Mesendoderm (in vitro differentiated cells): ENCODE measurements around the gene OAS3.

Experiments
- DNase-seq: peaks from one replicate; pipeline ENCODE4 v3.0.0; 2013
- H2AK5ac ChIP-seq: 2 replicates; pipeline ENCODE4 v1.6.1; 2013; ENCODE audit warnings: low read length, inconsistent platforms
- H2BK120ac ChIP-seq: 2 replicates; pipeline ENCODE4 v1.6.1; 2013; ENCODE audit warnings: low read depth, mild to moderate bottlenecking, low read length, moderate library complexity, mixed read lengths
- H2BK15ac ChIP-seq: replicated peaks from 2 replicates; pipeline ENCODE4 v1.6.1; 2013; ENCODE audit warnings: low read depth, mild to moderate bottlenecking, moderate library complexity
- H2BK5ac ChIP-seq: 2 replicates; pipeline ENCODE4 v1.6.1; 2013; ENCODE audit warnings: low read length, inconsistent platforms
- H3K18ac ChIP-seq: 2 replicates; pipeline ENCODE4 v1.6.1; 2013; ENCODE audit warnings: mild to moderate bottlenecking, low read length, mixed read lengths
- H3K23ac ChIP-seq: one replicate; pipeline ENCODE4 v1.6.1; 2013; ENCODE audit warnings: low read length
- H3K27ac ChIP-seq: 2 replicates; pipeline ENCODE4 v1.5.1; 2013; ENCODE audit warnings: low read depth, mild to moderate bottlenecking, inconsistent platforms, low read length, moderate library complexity
- H3K27me3 ChIP-seq: 2 replicates; pipeline ENCODE4 v1.6.1; 2013; ENCODE audit warnings: low read length, control low read depth, mild to moderate bottlenecking, inconsistent platforms; ENCODE audit not compliant: insufficient read depth, poor library complexity
- H3K36me3 ChIP-seq: 2 replicates; pipeline ENCODE4 v1.6.1; 2013; ENCODE audit warnings: low read length, inconsistent platforms; ENCODE audit not compliant: control insufficient read depth, insufficient read depth
- H3K4ac ChIP-seq: one replicate; pipeline ENCODE4 v1.6.1; 2013; ENCODE audit warnings: low read depth, mild to moderate bottlenecking, low read length, moderate library complexity
- H3K4me1 ChIP-seq: 2 replicates; pipeline ENCODE4 v1.6.1; 2013; ENCODE audit warnings: low read depth, low read length, inconsistent platforms; ENCODE audit not compliant: control insufficient read depth
- H3K4me2 ChIP-seq: 2 replicates; pipeline ENCODE4 v1.6.1; 2013; ENCODE audit warnings: low read length
- H3K4me3 ChIP-seq: 2 replicates; pipeline ENCODE4 v1.5.1; 2013; ENCODE audit warnings: mild to moderate bottlenecking, low read length
- H3K56ac ChIP-seq: one replicate; pipeline ENCODE4 v1.6.1; 2013; ENCODE audit warnings: low read length
- H3K79me1 ChIP-seq: 2 replicates; pipeline ENCODE4 v1.6.1; 2013; ENCODE audit warnings: low read length, inconsistent platforms
- H3K79me2 ChIP-seq: 2 replicates; pipeline ENCODE4 v1.6.1; 2013; ENCODE audit warnings: mild to moderate bottlenecking, low read length; ENCODE audit not compliant: control insufficient read depth, insufficient read depth
- H3K9ac ChIP-seq: 2 replicates; pipeline ENCODE4 v1.6.1; 2013; ENCODE audit warnings: low read length, inconsistent platforms
- H4K5ac ChIP-seq: one replicate; pipeline ENCODE4 v1.6.1; 2013; ENCODE audit warnings: low read length
- H4K8ac ChIP-seq: one replicate; pipeline ENCODE4 v1.6.1; 2013; ENCODE audit warnings: low read depth, mild to moderate bottlenecking, control low read depth, low read length, moderate library complexity
- WGBS: extraction: QIAGEN DNeasy Blood & Tissue Kit; methylation state at CpG from one replicate; pipeline ENCODE4 v1.1.7; 2013; ENCODE audit warnings: low lambda C conversion rate, missing lambda C conversion rate; ENCODE audit not compliant: insufficient coverage; ENCODE audit errors: extremely low coverage; 5-methylcytosine and 5-hydroxymethylcytosine counted together

Gene OAS3

GRCh38 chr12:112944024-112944690 lies 5.9 kb downstream of the OAS3 start:
- H3K4me3 ChIP-seq, result no peak overlapping the region
- H3K4me1 ChIP-seq, result no peaks in the 10 kb centered on the region
- no peaks in the 10 kb centered on the region for H3K79me2 ChIP-seq
- H3K4me2 ChIP-seq, result no peak overlapping the region
- H3K23ac ChIP-seq, result no peak overlapping the region
- H3K56ac ChIP-seq, result no peak overlapping the region
- H3K18ac ChIP-seq, result no peak overlapping the region
- no peak overlapping the region for H3K9ac ChIP-seq
- no peak overlapping the region for H3K27ac ChIP-seq
- H4K5ac ChIP-seq, result no peak overlapping the region
- DNase-seq, result peak; percentile 36
- H4K8ac ChIP-seq, result no peak overlapping the region
- no peak overlapping the region for H2BK15ac ChIP-seq
- H3K4ac ChIP-seq, result no peak overlapping the region
- no peaks in the 10 kb centered on the region for H3K36me3 ChIP-seq
- no peaks in the 10 kb centered on the region for H3K79me1 ChIP-seq
- no peak overlapping the region for H2BK120ac ChIP-seq
- no CpG with 5 or more reads among the region's 15 CpGs for WGBS
- H2BK5ac ChIP-seq, result no peak overlapping the region
- no peak overlapping the region for H2AK5ac ChIP-seq
- H3K27me3 ChIP-seq, result no peaks in the 10 kb centered on the region

GRCh38 chr12:112945515-112945914 lies 7.2 kb downstream of the OAS3 start:
- no peaks in the 10 kb centered on the region for H3K79me2 ChIP-seq
- no peak for DNase-seq
- no peak overlapping the region for H3K4me3 ChIP-seq
- no peak overlapping the region for H4K5ac ChIP-seq
- H3K4me2 ChIP-seq, result no peak overlapping the region
- no peak overlapping the region for H3K18ac ChIP-seq
- H3K4ac ChIP-seq, result no peak overlapping the region
- H3K27me3 ChIP-seq, result no peaks in the 10 kb centered on the region
- WGBS, result no CpG with 5 or more reads among the region's 4 CpGs
- no peak overlapping the region for H2AK5ac ChIP-seq
- no peak overlapping the region for H2BK15ac ChIP-seq
- H3K27ac ChIP-seq, result no peak overlapping the region
- no peak overlapping the region for H3K23ac ChIP-seq
- H4K8ac ChIP-seq, result no peak overlapping the region
- no peak overlapping the region for H3K9ac ChIP-seq
- H3K4me1 ChIP-seq, result no peaks in the 10 kb centered on the region
- no peak overlapping the region for H2BK5ac ChIP-seq
- H3K36me3 ChIP-seq, result no peaks in the 10 kb centered on the region
- no peaks in the 10 kb centered on the region for H3K79me1 ChIP-seq
- no peak overlapping the region for H3K56ac ChIP-seq
- no peak overlapping the region for H2BK120ac ChIP-seq

GRCh38 chr12:112946236-112947000 lies 8.1 kb downstream of the OAS3 start:
- H3K4me1 ChIP-seq, result no peaks in the 10 kb centered on the region
- no peak overlapping the region for H3K4ac ChIP-seq
- no peak overlapping the region for H3K23ac ChIP-seq
- no peak overlapping the region for H4K5ac ChIP-seq
- no peaks in the 10 kb centered on the region for H3K79me1 ChIP-seq
- no peaks in the 10 kb centered on the region for H3K79me2 ChIP-seq
- H2BK15ac ChIP-seq, result no peak overlapping the region
- no peak overlapping the region for H2BK5ac ChIP-seq
- no peak overlapping the region for H3K56ac ChIP-seq
- no peak overlapping the region for H3K9ac ChIP-seq
- no peak overlapping the region for H2BK120ac ChIP-seq
- no peak overlapping the region for H3K4me2 ChIP-seq
- no peak overlapping the region for H4K8ac ChIP-seq
- no peak overlapping the region for H3K4me3 ChIP-seq
- no peaks in the 10 kb centered on the region for H3K36me3 ChIP-seq
- WGBS, result no CpG with 5 or more reads among the region's 14 CpGs
- no peaks in the 10 kb centered on the region for H3K27me3 ChIP-seq
- no peak for DNase-seq
- no peak overlapping the region for H3K18ac ChIP-seq
- no peak overlapping the region for H2AK5ac ChIP-seq
- H3K27ac ChIP-seq, result no peak overlapping the region

DNA sequence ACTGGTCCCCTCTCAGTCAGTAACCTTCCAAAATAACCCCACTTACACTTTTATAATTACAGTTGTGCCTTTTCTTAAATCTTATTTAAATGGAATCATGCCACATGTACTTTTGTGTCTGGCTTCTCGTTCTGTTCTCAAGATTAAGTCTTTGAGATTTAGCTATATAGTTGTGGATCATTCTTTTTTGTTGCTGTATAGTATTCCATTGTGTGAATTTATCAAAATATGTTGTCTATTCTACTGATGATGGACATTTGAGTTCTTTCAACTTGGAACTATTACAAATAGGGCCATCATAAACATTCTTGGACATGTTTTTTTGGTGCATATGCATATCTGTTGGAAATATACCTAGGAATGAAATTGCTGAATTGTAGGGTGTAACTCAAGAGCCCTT lies 9.0 kb downstream of the OAS3 start:
- Histone ChIP-seq H3K4ac (no peak overlapping the region), H3K9ac (no peak overlapping the region), H2BK5ac (no peak overlapping the region), H3K27ac (no peak overlapping the region), H4K8ac (no peak overlapping the region), H2BK120ac (no peak overlapping the region), H3K4me3 (no peak overlapping the region), H3K4me1 (no peaks in the 10 kb centered on the region), H3K18ac (no peak overlapping the region), H2AK5ac (no peak overlapping the region), H3K36me3 (no peaks in the 10 kb centered on the region), H3K79me1 (no peaks in the 10 kb centered on the region), H2BK15ac (no peak overlapping the region), H3K23ac (no peak overlapping the region), H3K4me2 (no peak overlapping the region), H3K79me2 (no peaks in the 10 kb centered on the region), H3K27me3 (no peaks in the 10 kb centered on the region), H4K5ac (no peak overlapping the region), H3K56ac (no peak overlapping the region)
- no peak for DNase-seq
- no CpG with 5 or more reads among the region's 1 CpG for WGBS

DNA sequence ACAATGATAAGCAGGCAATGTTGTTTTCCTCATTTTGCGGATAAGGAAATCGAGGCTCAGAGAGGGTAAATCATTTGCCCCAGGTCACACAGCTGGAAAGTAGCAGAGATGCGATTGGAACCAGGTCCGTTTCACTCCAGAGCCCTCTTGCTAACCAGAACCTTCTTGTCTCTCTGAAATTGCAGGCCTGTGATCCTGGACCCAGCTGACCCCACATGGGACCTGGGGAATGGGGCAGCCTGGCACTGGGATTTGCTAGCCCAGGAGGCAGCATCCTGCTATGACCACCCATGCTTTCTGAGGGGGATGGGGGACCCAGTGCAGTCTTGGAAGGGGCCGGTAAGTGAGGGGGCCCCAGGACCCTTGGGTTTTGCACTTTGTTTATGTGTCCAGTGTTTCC lies 9.5 kb downstream of the OAS3 start:
- no peak overlapping the region for H3K4me2 ChIP-seq
- H2BK15ac ChIP-seq, result no peak overlapping the region
- H3K18ac ChIP-seq, result no peak overlapping the region
- no peak overlapping the region for H4K5ac ChIP-seq
- H3K4me1 ChIP-seq, result no peaks in the 10 kb centered on the region
- no peak overlapping the region for H3K4ac ChIP-seq
- no CpG with 5 or more reads among the region's 5 CpGs for WGBS
- no peak overlapping the region for H2BK120ac ChIP-seq
- H3K36me3 ChIP-seq, result no peaks in the 10 kb centered on the region
- H2AK5ac ChIP-seq, result no peak overlapping the region
- H3K4me3 ChIP-seq, result no peak overlapping the region
- H3K27me3 ChIP-seq, result no peaks in the 10 kb centered on the region
- no peak overlapping the region for H2BK5ac ChIP-seq
- DNase-seq, result no peak
- H3K56ac ChIP-seq, result no peak overlapping the region
- H4K8ac ChIP-seq, result no peak overlapping the region
- H3K79me2 ChIP-seq, result no peaks in the 10 kb centered on the region
- H3K79me1 ChIP-seq, result no peaks in the 10 kb centered on the region
- H3K23ac ChIP-seq, result no peak overlapping the region
- no peak overlapping the region for H3K9ac ChIP-seq
- H3K27ac ChIP-seq, result no peak overlapping the region
